IMR-90 (cell line): ENCODE results near the gene RHPN2. TPM values are rescaled to one million over a fixed set of nuclear protein-coding genes. Genes with fewer than 3 reads are reported as not detected.

Experiments used
- ATAC-seq: fragments of 200-7000 bp; cut with Tn5 transposase; 2 replicates; pipeline ENCODE4 v1.9.1; 2020; ENCODE audit warnings: low read depth, mild to moderate bottlenecking, moderate library complexity
- BruUV-seq: library from RNA; stranded (reverse); fragments of 400-500 nt; replicated peaks from 2 replicates; lab custom pipeline; 2021; lab: Mats Ljungman, UMichigan
- CTCF ChIA-PET: fragments of 300-600 bp; formaldehyde crosslinking; extraction: SDS; loops from one replicate; lab custom pipeline; 2021; ENCODE audit warnings: antibody characterized with exemption; lab: Yijun Ruan, JAX
- POLR2A ChIA-PET: fragments of 300-600 bp; sonication (Branson Sonifier 250); formaldehyde crosslinking; loops from one replicate; lab custom pipeline; 2022; ENCODE audit warnings: antibody characterized with exemption; ENCODE audit not compliant: unreplicated experiment; lab: Charles Lee
- DNase-seq: peaks from one replicate; pipeline ENCODE4 v3.0.0; 2013
- H2AFZ ChIP-seq: replicated peaks from 2 replicates; pipeline ENCODE3; 2013; ENCODE audit warnings: low read length, mild to moderate bottlenecking; ENCODE audit not compliant: poor library complexity
- H2AK5ac ChIP-seq: 2 replicates; pipeline ENCODE4 v1.6.1; 2013; ENCODE audit warnings: low read depth, low read length, inconsistent platforms
- H2AK9ac ChIP-seq: replicated peaks from 2 replicates; pipeline ENCODE3; 2013; ENCODE audit warnings: mild to moderate bottlenecking, low read depth, low read length, moderate library complexity; ENCODE audit not compliant: poor library complexity
- H2BK120ac ChIP-seq: 2 replicates; pipeline ENCODE4 v1.6.1; 2013; ENCODE audit warnings: low read depth, low read length, inconsistent platforms
- H2BK15ac ChIP-seq: 3 replicates; pipeline ENCODE4 v1.6.1; 2013; ENCODE audit warnings: low read depth, low read length, inconsistent platforms
- H2BK20ac ChIP-seq: 2 replicates; pipeline ENCODE4 v1.6.1; 2013; ENCODE audit warnings: low read depth, mild to moderate bottlenecking, inconsistent platforms, low read length, moderate library complexity
- H2BK5ac ChIP-seq: 2 replicates; pipeline ENCODE4 v1.6.1; 2013; ENCODE audit warnings: mild to moderate bottlenecking, low read depth, low read length, inconsistent platforms; ENCODE audit not compliant: poor library complexity, severe bottlenecking
- H3K14ac ChIP-seq: replicated peaks from 2 replicates; pipeline ENCODE4 v1.6.1; 2013; ENCODE audit warnings: low read depth, low read length, inconsistent platforms
- H3K18ac ChIP-seq: 2 replicates; pipeline ENCODE4 v1.6.1; 2013; ENCODE audit warnings: low read depth, low read length, control low read depth
- H3K23ac ChIP-seq: 2 replicates; pipeline ENCODE4 v1.6.1; 2013; ENCODE audit warnings: low read depth, low read length, inconsistent platforms
- H3K27ac ChIP-seq: 2 replicates; pipeline ENCODE4 v1.5.1; 2013; ENCODE audit warnings: mild to moderate bottlenecking, control low read depth, low read length; ENCODE audit not compliant: insufficient read depth
- H3K27me3 ChIP-seq: 2 replicates; pipeline ENCODE4 v1.6.1; 2013; ENCODE audit warnings: low read length; ENCODE audit not compliant: control insufficient read depth, insufficient read depth
- H3K36me3 ChIP-seq: 2 replicates; pipeline ENCODE4 v1.6.1; 2013; ENCODE audit warnings: low read length, mixed read lengths; ENCODE audit not compliant: control insufficient read depth, insufficient read depth
- H3K4ac ChIP-seq: 2 replicates; pipeline ENCODE4 v1.6.1; 2013; ENCODE audit warnings: low read depth, low read length, inconsistent platforms
- H3K4me1 ChIP-seq: 2 replicates; pipeline ENCODE4 v1.6.1; 2013; ENCODE audit warnings: low read length, mixed read lengths; ENCODE audit not compliant: control insufficient read depth, insufficient read depth
- H3K4me2 ChIP-seq: 2 replicates; pipeline ENCODE4 v1.6.1; 2013; ENCODE audit warnings: low read depth, mild to moderate bottlenecking, control low read depth, low read length, moderate library complexity
- H3K4me3 ChIP-seq: 2 replicates; pipeline ENCODE4 v1.5.1; 2013; ENCODE audit warnings: low read depth, mild to moderate bottlenecking, control low read depth, low read length, moderate library complexity; ENCODE audit not compliant: insufficient read depth
- H3K56ac ChIP-seq: 2 replicates; pipeline ENCODE4 v1.6.1; 2013; ENCODE audit warnings: low read length, inconsistent platforms; ENCODE audit not compliant: insufficient read depth; ENCODE audit errors: extremely low read depth
- H3K79me1 ChIP-seq, 2 experiments: 2 replicates each; pipeline ENCODE4 v1.6.1; 2013; ENCODE audit warnings: low read length in 2 of 2, inconsistent platforms in 1 of 2, low read depth in 1 of 2
- H3K9ac ChIP-seq: 2 replicates; pipeline ENCODE4 v1.6.1; 2013; ENCODE audit warnings: low read depth, low read length, control low read depth
- H3K9me1 ChIP-seq: 2 replicates; pipeline ENCODE4 v1.6.1; 2013; ENCODE audit warnings: low read length, inconsistent platforms; ENCODE audit not compliant: insufficient read depth
- H3K9me3 ChIP-seq: 2 replicates; pipeline ENCODE4 v1.6.1; 2013; ENCODE audit warnings: low read length; ENCODE audit not compliant: control insufficient read depth, insufficient read depth
- H4K20me1 ChIP-seq: 2 replicates; pipeline ENCODE4 v1.6.1; 2013; ENCODE audit warnings: low read length, inconsistent platforms; ENCODE audit not compliant: insufficient read depth
- H4K5ac ChIP-seq: 2 replicates; pipeline ENCODE4 v1.6.1; 2013; ENCODE audit warnings: mild to moderate bottlenecking, low read depth, low read length, control low read depth
- H4K8ac ChIP-seq, 2 experiments: 2 replicates each; pipeline ENCODE4 v1.6.1; 2013; ENCODE audit warnings: low read depth in 2 of 2, low read length in 2 of 2, control low read depth in 1 of 2, inconsistent platforms in 1 of 2
- H4K91ac ChIP-seq: 2 replicates; pipeline ENCODE4 v1.6.1; 2013; ENCODE audit warnings: low read depth, low read length, inconsistent platforms; ENCODE audit not compliant: insufficient read depth
- BHLHE40 ChIP-seq: fragments of 150-350 bp; IDR thresholded peaks from 2 replicates; pipeline ENCODE4 v1.6.1; 2016; ENCODE audit warnings: mild to moderate bottlenecking, low read depth, low read length
- CEBPB ChIP-seq: IDR thresholded peaks from 2 replicates; pipeline ENCODE4 v1.6.1; 2012; ENCODE audit warnings: low read depth, low read length, improper control_type of control experiment
- CHD1 ChIP-seq: IDR thresholded peaks from 2 replicates; pipeline ENCODE4 v1.6.1; 2012; ENCODE audit warnings: low read depth, low read length, improper control_type of control experiment
- FOS ChIP-seq: fragments of 150-350 bp; IDR thresholded peaks from 2 replicates; pipeline ENCODE4 v1.6.1; 2016; ENCODE audit warnings: low read depth, low read length
- MAFK ChIP-seq: IDR thresholded peaks from 2 replicates; pipeline ENCODE4 v1.6.1; 2012; ENCODE audit warnings: low read depth, low read length, improper control_type of control experiment
- MAZ ChIP-seq: IDR thresholded peaks from 2 replicates; pipeline ENCODE4 v1.6.1; 2012; ENCODE audit warnings: low read depth, mild to moderate bottlenecking, low read length, improper control_type of control experiment, moderate library complexity, borderline replicate concordance
- MXI1 ChIP-seq: IDR thresholded peaks from 2 replicates; pipeline ENCODE4 v1.6.1; 2012; ENCODE audit warnings: low read depth, mild to moderate bottlenecking, low read length, moderate library complexity, borderline replicate concordance
- NFE2L2 ChIP-seq: fragments of 150-350 bp; IDR thresholded peaks from 2 replicates; pipeline ENCODE4 v1.6.1; 2016; ENCODE audit warnings: low read depth, mild to moderate bottlenecking, low read length
- POLR2A ChIP-seq: IDR thresholded peaks from 2 replicates; pipeline ENCODE4 v1.6.1; 2012; ENCODE audit warnings: mild to moderate bottlenecking, low read depth, low read length
- RAD21 ChIP-seq: IDR thresholded peaks from 2 replicates; pipeline ENCODE4 v1.6.1; 2012; ENCODE audit warnings: low read length, improper control_type of control experiment
- RCOR1 ChIP-seq: IDR thresholded peaks from 2 replicates; pipeline ENCODE4 v1.6.1; 2012; ENCODE audit warnings: mild to moderate bottlenecking, low read length, improper control_type of control experiment; ENCODE audit not compliant: insufficient replicate concordance
- RFX5 ChIP-seq: IDR thresholded peaks from 2 replicates; pipeline ENCODE4 v1.8.0; 2012; ENCODE audit warnings: low read depth, mild to moderate bottlenecking, low read length, moderate library complexity
- SMC3 ChIP-seq: fragments of 150-350 bp; IDR thresholded peaks from 2 replicates; pipeline ENCODE4 v1.6.1; 2016; ENCODE audit warnings: low read depth, mild to moderate bottlenecking, antibody characterized with exemption, low read length, moderate library complexity
- USF2 ChIP-seq: fragments of 150-350 bp; IDR thresholded peaks from 2 replicates; pipeline ENCODE4 v1.6.1; 2017; ENCODE audit warnings: mild to moderate bottlenecking, antibody characterized with exemption, low read length, low read depth
- WGBS, 2 experiments: methylation state at CpG; one replicate each; pipeline versions ENCODE4 v1.1.5 to v1.1.7; 2013; ENCODE audit warnings: missing lambda C conversion rate in 2 of 2; ENCODE audit not compliant: insufficient read length in 1 of 2; ENCODE audit errors: extremely low coverage in 2 of 2; 5-methylcytosine and 5-hydroxymethylcytosine counted together
- dilution Hi-C: fragments of 300-500 bp; cut with HindIII; formaldehyde crosslinking; loops from one replicate; pipeline ENCODE4 v1.14.3; 2018; ENCODE audit warnings: low sequenced_read_pairs; ENCODE audit not compliant: unreplicated experiment
- in situ Hi-C: fragments of 300-500 bp; cut with MboI; formaldehyde crosslinking; loops from 3 replicates; pipeline ENCODE4 v1.14.3; 2019; ENCODE audit warnings: low sequenced_read_pairs, inconsistent platforms, mixed read lengths
- intact Hi-C: fragments of 100-400 bp; cut with micrococcal nuclease; formaldehyde crosslinking; loops from 2 replicates; pipeline ENCODE4 v1.10.0; 2022
- polyA plus RNA-seq, 3 experiments: library from polyadenylated mRNA; depleted of rRNA; stranded (reverse); fragments of >200 nt; gene quantifications; 2 replicates each; pipeline ENCODE4 v1.2.3, GENCODE V29; 2012; ENCODE audit warnings: low replicate concordance in 1 of 3
- total RNA-seq: library from RNA; depleted of rRNA; stranded (reverse); fragments of >200 nt; gene quantifications from 2 replicates; pipeline ENCODE4 v1.2.3, GENCODE V29; 2012
- TF ChIP-seq, protein P1 (sequence below): fragments of 150-350 bp; IDR thresholded peaks from 2 replicates; pipeline ENCODE4 v1.6.1; 2016; ENCODE audit warnings: low read depth, mild to moderate bottlenecking, low read length, moderate library complexity, borderline replicate concordance
- TF ChIP-seq, protein P2 (sequence below): conservative IDR thresholded peaks from 2 replicates; pipeline ENCODE4 v1.5.1; 2012; ENCODE audit warnings: mild to moderate bottlenecking, low read depth, low read length, improper control_type of control experiment

Gene RHPN2
- total and polyA plus RNA-seq, 2 of the 4 experiments (the other 2 are of a cell fraction): 2.3 to 4.0 TPM

DNA sequence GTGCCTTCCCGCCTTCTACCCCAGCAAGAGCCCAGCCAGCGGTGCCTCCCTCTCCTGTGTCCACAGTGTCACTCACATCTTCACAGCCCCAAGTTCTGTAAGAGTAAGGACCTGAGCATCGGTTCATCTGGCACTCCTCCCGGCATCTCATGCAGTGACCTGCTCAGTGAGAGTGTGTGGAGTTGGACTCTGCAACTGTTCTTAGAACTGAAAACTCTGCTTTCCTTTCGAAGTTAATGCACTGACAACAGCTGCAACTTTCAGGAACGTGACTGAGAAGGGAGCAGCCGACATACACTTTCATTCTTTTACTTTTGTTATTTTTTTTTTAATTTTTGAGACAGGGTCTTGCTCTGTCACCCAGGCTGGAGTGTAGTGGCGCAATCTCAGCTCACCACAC, 134.1 kb downstream of the RHPN2 start:
- no peak overlapping the region for H3K23ac ChIP-seq
- H2BK15ac ChIP-seq: no peak overlapping the region
- H3K9me1 ChIP-seq: no peaks in the 10 kb centered on the region
- no peaks in the 10 kb centered on the region for H3K79me1 ChIP-seq
- no peaks in the 10 kb centered on the region for H3K4me1 ChIP-seq
- DNase-seq (no peak), ATAC-seq (no peak)
- H3K27ac ChIP-seq: no peak overlapping the region
- no peaks in the 10 kb centered on the region for H3K27me3 ChIP-seq
- H3K36me3 ChIP-seq: peaks cover 20% of the 10 kb centered on the region
- no peak overlapping the region for H2BK20ac ChIP-seq
- H2AFZ ChIP-seq: no peak overlapping the region
- H4K5ac ChIP-seq: no peak overlapping the region
- H4K8ac ChIP-seq: no peak overlapping the region
- H2BK5ac ChIP-seq: no peak overlapping the region
- no peaks in the 10 kb centered on the region for H4K20me1 ChIP-seq
- TF ChIP-seq RAD21 (no peak), BHLHE40 (no peak), SMC3 (no peak), FOS (no peak), POLR2A (no peak), NFE2L2 (no peak), MXI1 (no peak), CHD1 (no peak), CEBPB (no peak), MAFK (no peak), RCOR1 (no peak), RFX5 (no peak), USF2 (no peak), MAZ (no peak)
- TF ChIP-seq, protein P1, sequence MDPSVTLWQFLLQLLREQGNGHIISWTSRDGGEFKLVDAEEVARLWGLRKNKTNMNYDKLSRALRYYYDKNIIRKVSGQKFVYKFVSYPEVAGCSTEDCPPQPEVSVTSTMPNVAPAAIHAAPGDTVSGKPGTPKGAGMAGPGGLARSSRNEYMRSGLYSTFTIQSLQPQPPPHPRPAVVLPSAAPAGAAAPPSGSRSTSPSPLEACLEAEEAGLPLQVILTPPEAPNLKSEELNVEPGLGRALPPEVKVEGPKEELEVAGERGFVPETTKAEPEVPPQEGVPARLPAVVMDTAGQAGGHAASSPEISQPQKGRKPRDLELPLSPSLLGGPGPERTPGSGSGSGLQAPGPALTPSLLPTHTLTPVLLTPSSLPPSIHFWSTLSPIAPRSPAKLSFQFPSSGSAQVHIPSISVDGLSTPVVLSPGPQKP: no peak
- TF ChIP-seq, protein P2, sequence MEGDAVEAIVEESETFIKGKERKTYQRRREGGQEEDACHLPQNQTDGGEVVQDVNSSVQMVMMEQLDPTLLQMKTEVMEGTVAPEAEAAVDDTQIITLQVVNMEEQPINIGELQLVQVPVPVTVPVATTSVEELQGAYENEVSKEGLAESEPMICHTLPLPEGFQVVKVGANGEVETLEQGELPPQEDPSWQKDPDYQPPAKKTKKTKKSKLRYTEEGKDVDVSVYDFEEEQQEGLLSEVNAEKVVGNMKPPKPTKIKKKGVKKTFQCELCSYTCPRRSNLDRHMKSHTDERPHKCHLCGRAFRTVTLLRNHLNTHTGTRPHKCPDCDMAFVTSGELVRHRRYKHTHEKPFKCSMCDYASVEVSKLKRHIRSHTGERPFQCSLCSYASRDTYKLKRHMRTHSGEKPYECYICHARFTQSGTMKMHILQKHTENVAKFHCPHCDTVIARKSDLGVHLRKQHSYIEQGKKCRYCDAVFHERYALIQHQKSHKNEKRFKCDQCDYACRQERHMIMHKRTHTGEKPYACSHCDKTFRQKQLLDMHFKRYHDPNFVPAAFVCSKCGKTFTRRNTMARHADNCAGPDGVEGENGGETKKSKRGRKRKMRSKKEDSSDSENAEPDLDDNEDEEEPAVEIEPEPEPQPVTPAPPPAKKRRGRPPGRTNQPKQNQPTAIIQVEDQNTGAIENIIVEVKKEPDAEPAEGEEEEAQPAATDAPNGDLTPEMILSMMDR: no peak
- no peak overlapping the region for H3K14ac ChIP-seq
- H2BK120ac ChIP-seq: no peak overlapping the region
- no peak overlapping the region for H3K4me2 ChIP-seq
- CTCF ChIA-PET: interaction anchor here (0.7 kb wide), 1 partner anchor 31 kb away, joined by 6 read pairs; no protein-coding TSS in a partner anchor
- in situ Hi-C loops (no loop called here), dilution Hi-C loops (no loop called here), intact Hi-C loops (no loop called here)
- BruUV-seq: no TSS peak
- no CpG with 5 or more reads among the region's 8 CpGs for WGBS, 2 experiments
- no peak overlapping the region for H3K4me3 ChIP-seq
- no peaks in the 10 kb centered on the region; the same call in 1 of the 2 replicates for H3K9me3 ChIP-seq
- no peak overlapping the region for H4K91ac ChIP-seq
- no peak overlapping the region for H3K9ac ChIP-seq
- no peak overlapping the region for H2AK9ac ChIP-seq
- H3K18ac ChIP-seq: no peak overlapping the region
- POLR2A ChIA-PET: no interaction called here
- no peak overlapping the region for H2AK5ac ChIP-seq
- H3K56ac ChIP-seq: no peak overlapping the region
- no peak overlapping the region for H3K4ac ChIP-seq
